Transverse colon (tissue), 4 donors: ENCODE measurements around the gene ZNF420. TPM values are rescaled to one million over a fixed set of nuclear protein-coding genes. Genes with fewer than 3 reads are reported as not detected.

Source experiments
- DNase-seq: peaks from one replicate; pipeline ENCODE4 v3.0.0-alpha.2; 2019
- H3K27ac ChIP-seq, 4 donors: fragments of 200-600 bp; sonication (generic); 2 replicates each; pipeline ENCODE4 v1.5.1; 2016 to 2018; ENCODE audit warnings: inconsistent platforms in 4 of 4
- H3K27me3 ChIP-seq: fragments of 200-600 bp; sonication (generic); 2 replicates; pipeline ENCODE4 v1.5.1; 2017; ENCODE audit warnings: inconsistent platforms
- H3K36me3 ChIP-seq, 4 donors: fragments of 200-600 bp; sonication (generic); 2 replicates each; pipeline ENCODE4 v1.5.1; 2017 to 2019; ENCODE audit warnings: inconsistent platforms in 4 of 4
- H3K4me1 ChIP-seq, 4 donors: fragments of 200-600 bp; sonication (generic); 2 replicates each; pipeline ENCODE4 v1.5.1; 2017 to 2020; ENCODE audit warnings: inconsistent platforms in 4 of 4
- H3K4me3 ChIP-seq, 4 donors: fragments of 200-600 bp; sonication (generic); 1 replicate in 1 of 4; 2 replicates in 3 of 4; pipeline versions ENCODE4 v1.5.1 to v1.6.1; 2017 to 2019; ENCODE audit warnings: inconsistent platforms in 4 of 4
- H3K9me3 ChIP-seq, 2 donors: fragments of 200-600 bp; sonication (generic); 2 replicates each; pipeline ENCODE4 v1.5.1; 2017 to 2019; ENCODE audit warnings: inconsistent platforms in 2 of 2
- EP300 ChIP-seq: sonication (generic); formaldehyde crosslinking; IDR thresholded peaks from one replicate; pipeline ENCODE4 v1.6.1; 2017; ENCODE audit warnings: antibody characterized with exemption, low read depth
- POLR2A ChIP-seq: fragments of 450-650 bp; IDR thresholded peaks from one replicate; pipeline ENCODE4 v1.6.1; 2016; ENCODE audit warnings: antibody characterized with exemption, mild to moderate bottlenecking, moderate library complexity
- POLR2AphosphoS5 ChIP-seq, 3 donors: sonication (generic); formaldehyde crosslinking; IDR thresholded peaks; one replicate each; pipeline ENCODE4 v1.6.1; 2016; ENCODE audit warnings: antibody characterized with exemption in 3 of 3
- WGBS, 2 donors: methylation state at CpG; one replicate each; pipeline ENCODE4 v1.1.5; 2018; ENCODE audit warnings: low coverage in 1 of 2; 5-methylcytosine and 5-hydroxymethylcytosine counted together
- in situ Hi-C, 4 donors: fragments of 200-750 bp; cut with MboI; loops; one replicate each; pipeline versions ENCODE4 v1.15.0 to v1.15.1; 2017; ENCODE audit warnings: low sequenced_read_pairs in 3 of 4, low pct_ligation_motif_present in 1 of 4, low pct_unique_long_range_greater_than_20kb in 1 of 4
- intact Hi-C: fragments of 100-400 bp; cut with DNase I; formaldehyde crosslinking; loops from one replicate; pipeline ENCODE4 v1.15.1; 2023; ENCODE audit warnings: low total_unique reads
- total RNA-seq, 4 donors: library from RNA; depleted of rRNA; stranded (reverse); fragments of >200 nt; gene quantifications; one replicate each; pipeline ENCODE4 v1.1.0, GENCODE V29; 2016
- TF ChIP-seq, protein P1 (sequence below), 5 experiments: fragments of 200-600 bp in 3 of 5; fragments of 450-650 bp in 2 of 5; sonication (generic) in 3 of 5; IDR thresholded peaks; 1 replicate in 2 of 5; 2 replicates in 3 of 5; pipeline ENCODE4 v1.5.1; 2016 to 2017; ENCODE audit warnings: antibody characterized with exemption in 5 of 5, inconsistent platforms in 3 of 5, mild to moderate bottlenecking in 2 of 5, moderate library complexity in 1 of 5

ZNF420 gene
- total RNA-seq, 4 donors from 2014 or later = 1.4 to 7.5 (median 4.9) TPM; not detected in 1

GRCh38 chr19:37136111-37136510 lies 57.9 kb downstream of the ZNF420 start:
- Histone ChIP-seq H3K27ac (no peak overlapping the region), H3K27me3 (no peaks in the 10 kb centered on the region), H3K36me3 (peaks cover 0 to 2% (median 0%) of the 10 kb centered on the region in 4 donors), H3K4me1 (no peaks in the 10 kb centered on the region), H3K9me3 (peaks cover 93 to 97% of the 10 kb centered on the region in 2 donors), H3K4me3 (no peak overlapping the region)
- 14 to 23% methylated on average over 1 of the region's 1 CpG for WGBS, 2 donors
- in situ Hi-C loops (no loop called here), intact Hi-C loops (no loop called here)
- no peak for TF ChIP-seq POLR2AphosphoS5 (IDR thresholded peaks at IDR 0.05)
- DNase-seq = no peak

DNA sequence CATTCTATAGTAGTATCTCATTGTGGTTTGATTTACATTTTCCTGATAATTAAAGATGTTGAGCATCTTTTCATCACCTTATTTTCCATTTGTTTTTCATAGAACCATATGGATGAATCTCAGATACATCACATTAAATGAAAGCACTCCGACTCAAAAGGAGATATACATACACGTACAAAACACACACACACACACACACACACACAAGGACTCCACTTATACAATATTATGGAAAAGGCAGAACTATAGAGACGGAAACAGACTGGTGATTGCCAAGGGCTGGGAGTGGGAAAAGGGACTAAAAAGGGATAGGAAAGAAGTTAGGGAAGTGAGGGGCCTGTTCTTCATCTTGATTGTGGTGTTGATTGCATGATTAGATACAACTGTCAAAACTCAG lies 70.0 kb downstream of the ZNF420 start:
- Histone ChIP-seq H3K36me3 (peaks cover 0 to 22% (median 8%) of the 10 kb centered on the region in 4 donors), H3K4me1 (no peaks in the 10 kb centered on the region), H3K9me3 (peaks cover 77 to 88% of the 10 kb centered on the region in 2 donors), H3K27ac (no peak overlapping the region), H3K4me3 (no peak overlapping the region), H3K27me3 (no peaks in the 10 kb centered on the region)
- no peak for DNase-seq
- no peak for TF ChIP-seq POLR2A
- TF ChIP-seq, protein P1, sequence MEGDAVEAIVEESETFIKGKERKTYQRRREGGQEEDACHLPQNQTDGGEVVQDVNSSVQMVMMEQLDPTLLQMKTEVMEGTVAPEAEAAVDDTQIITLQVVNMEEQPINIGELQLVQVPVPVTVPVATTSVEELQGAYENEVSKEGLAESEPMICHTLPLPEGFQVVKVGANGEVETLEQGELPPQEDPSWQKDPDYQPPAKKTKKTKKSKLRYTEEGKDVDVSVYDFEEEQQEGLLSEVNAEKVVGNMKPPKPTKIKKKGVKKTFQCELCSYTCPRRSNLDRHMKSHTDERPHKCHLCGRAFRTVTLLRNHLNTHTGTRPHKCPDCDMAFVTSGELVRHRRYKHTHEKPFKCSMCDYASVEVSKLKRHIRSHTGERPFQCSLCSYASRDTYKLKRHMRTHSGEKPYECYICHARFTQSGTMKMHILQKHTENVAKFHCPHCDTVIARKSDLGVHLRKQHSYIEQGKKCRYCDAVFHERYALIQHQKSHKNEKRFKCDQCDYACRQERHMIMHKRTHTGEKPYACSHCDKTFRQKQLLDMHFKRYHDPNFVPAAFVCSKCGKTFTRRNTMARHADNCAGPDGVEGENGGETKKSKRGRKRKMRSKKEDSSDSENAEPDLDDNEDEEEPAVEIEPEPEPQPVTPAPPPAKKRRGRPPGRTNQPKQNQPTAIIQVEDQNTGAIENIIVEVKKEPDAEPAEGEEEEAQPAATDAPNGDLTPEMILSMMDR (IDR thresholded peaks at IDR 0.05) = no peak
- TF ChIP-seq POLR2AphosphoS5 (IDR thresholded peaks at IDR 0.05) = no peak
- no peak for TF ChIP-seq EP300
- 76 to 93% methylated on average over 3 of the region's 3 CpGs for WGBS, 2 donors
- in situ Hi-C loops (no loop called here), intact Hi-C loops (no loop called here)

DNA sequence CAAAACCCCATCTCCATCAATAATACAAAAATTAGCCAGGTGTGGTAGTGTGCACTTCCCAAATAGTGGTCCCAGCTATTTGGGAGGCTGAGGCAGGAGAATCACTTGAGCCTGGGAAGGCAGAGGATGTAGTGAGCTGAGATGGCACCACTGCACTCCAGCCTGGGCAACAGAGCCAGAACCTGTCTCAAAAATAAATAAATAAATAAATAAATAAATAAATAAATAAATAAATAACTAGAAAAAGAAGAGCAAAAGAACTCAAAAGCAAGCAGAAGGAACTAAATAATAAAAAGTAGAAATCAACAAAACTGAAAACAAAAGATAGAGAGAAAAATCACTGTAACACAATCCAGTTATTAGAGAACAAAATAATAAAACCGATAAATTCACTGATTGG lies 81.9 kb downstream of the ZNF420 start:
- WGBS, 2 donors = 89 to 100% methylated on average over 1 of the region's 1 CpG
- no peak for TF ChIP-seq POLR2A
- no peak for TF ChIP-seq EP300
- TF ChIP-seq, protein P1 (IDR thresholded peaks at IDR 0.05) = no peak
- no peak for TF ChIP-seq POLR2AphosphoS5 (IDR thresholded peaks at IDR 0.05)
- Histone ChIP-seq H3K4me1 (no peaks in the 10 kb centered on the region), H3K4me3 (no peak overlapping the region), H3K36me3 (peaks cover 3 to 92% (median 31%) of the 10 kb centered on the region in 4 donors), H3K27ac (no peak overlapping the region), H3K27me3 (no peaks in the 10 kb centered on the region), H3K9me3 (peaks cover 73 to 98% of the 10 kb centered on the region in 2 donors)
- in situ Hi-C loops = no loop called here
- DNase-seq = no peak
- intact Hi-C loops = no loop called here

DNA sequence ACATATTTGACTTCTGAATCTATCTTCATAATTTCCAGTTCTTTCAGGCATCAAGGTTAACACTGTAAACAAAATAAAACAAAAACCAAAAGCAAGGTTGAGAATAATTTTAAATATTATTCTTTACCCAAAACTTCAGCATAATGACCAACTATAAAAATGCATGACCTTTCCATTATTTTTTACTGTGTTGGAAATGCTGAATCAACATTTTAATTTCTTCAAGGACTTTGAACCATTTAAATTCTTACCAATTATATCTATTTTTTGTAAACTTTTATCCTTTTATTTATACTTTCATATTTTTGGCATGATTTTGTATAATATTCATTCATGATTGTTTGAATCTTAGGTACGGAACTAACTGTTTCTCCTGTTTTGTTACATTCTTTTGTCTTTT lies 87.4 kb downstream of the ZNF420 start:
- in situ Hi-C loops = no loop called here
- H3K36me3 ChIP-seq = peaks cover 3 to 95% (median 44%) of the 10 kb centered on the region in 4 donors
- 100% methylated on average over 1 of the region's 1 CpG for WGBS, 2 donors
- H3K4me3 ChIP-seq = no peak overlapping the region
- no peak for TF ChIP-seq POLR2AphosphoS5 (IDR thresholded peaks at IDR 0.05)
- no peak overlapping the region for H3K27ac ChIP-seq
- H3K9me3 ChIP-seq = peaks cover 60 to 85% of the 10 kb centered on the region in 2 donors
- no peaks in the 10 kb centered on the region for H3K4me1 ChIP-seq
- intact Hi-C loops = loop anchor here (5.0 kb wide), 1 partner anchor 783 kb away; no protein-coding TSS in a partner anchor
- no peaks in the 10 kb centered on the region for H3K27me3 ChIP-seq
- DNase-seq = no peak

GRCh38 chr19:37172368-37173366 lies 94.4 kb downstream of the ZNF420 start, which contains the start of gene ZNF585A:
ZNF585A (minus strand) TSS chr19:37172695; CDS start chr19:37169910, 2,785 bp downstream.
- Histone ChIP-seq H3K36me3 (peaks cover 0 to 34% (median 13%) of the 10 kb centered on the region in 4 donors), H3K27me3 (no peaks in the 10 kb centered on the region), H3K4me1 (peaks cover 0 to 8% (median 3%) of the 10 kb centered on the region in 4 donors), H3K9me3 (peaks cover 21 to 30% of the 10 kb centered on the region in 2 donors), H3K4me3 (peak within 1 kb of the TSS; percentile 52 to 74 (median 58)), H3K27ac (peak within 1 kb of the TSS; percentile 62 to 82 (median 76))
- intact Hi-C loops (no loop called here), in situ Hi-C loops (no loop called here)
- TF ChIP-seq EP300 (no peak), POLR2AphosphoS5 (IDR thresholded peaks at IDR 0.05) (peak; percentile 23 to 59 (median 38))
- TF ChIP-seq, protein P1 (IDR thresholded peaks at IDR 0.05) = peak in 3 of 5 experiments; percentile 21 to 36 (median 29)
- peak; percentile 92 for DNase-seq
- 5 to 12% methylated on average over 13 to 30 of the region's 30 CpGs for WGBS, 2 donors
